Testis (tissue), 3 donors: Measurements from ENCODE around the gene SORT1. TPM values are rescaled to one million over a fixed set of nuclear protein-coding genes. Genes with fewer than 3 reads are reported as not detected.

Experiments used
- DNase-seq: peaks from one replicate; pipeline ENCODE4 v3.0.0-alpha.2; 2019
- H3K27ac ChIP-seq, 2 donors: fragments of 200-600 bp; sonication (generic); one replicate each; pipeline ENCODE4 v1.5.1; 2019
- H3K27me3 ChIP-seq: fragments of 200-600 bp; sonication (generic); one replicate; pipeline ENCODE4 v1.5.1; 2019
- H3K36me3 ChIP-seq: fragments of 200-600 bp; sonication (generic); one replicate; pipeline ENCODE4 v1.5.1; 2017; ENCODE audit warnings: low read depth; ENCODE audit errors: missing control alignments
- H3K4me1 ChIP-seq: fragments of 200-600 bp; sonication (generic); one replicate; pipeline ENCODE4 v1.5.1; 2019
- H3K4me3 ChIP-seq, 2 donors: fragments of 200-600 bp; sonication (generic); one replicate each; pipeline ENCODE4 v1.5.1; 2017 to 2019
- H3K9me3 ChIP-seq: fragments of 200-600 bp; sonication (generic); one replicate; pipeline ENCODE4 v1.5.1; 2017
- CTCF ChIP-seq, 3 experiments: fragments of 450-650 bp in 2 of 3; fragments of 200-600 bp in 1 of 3; sonication (generic) in 1 of 3; IDR thresholded peaks; one replicate each; pipeline ENCODE4 v1.5.1; 2016 to 2019; ENCODE audit warnings: antibody characterized with exemption in 3 of 3, mild to moderate bottlenecking in 2 of 3, moderate library complexity in 1 of 3
- POLR2A ChIP-seq: fragments of 450-650 bp; IDR thresholded peaks from one replicate; pipeline ENCODE4 v1.6.1; 2017; ENCODE audit warnings: antibody characterized with exemption, mild to moderate bottlenecking, moderate library complexity
- WGBS, 2 donors: methylation state at CpG; one replicate each; pipeline ENCODE4 v1.1.5; 2018; 5-methylcytosine and 5-hydroxymethylcytosine counted together
- intact Hi-C: fragments of 100-400 bp; cut with DNase I; formaldehyde crosslinking; loops from one replicate; pipeline ENCODE4 v1.15.1; 2023; ENCODE audit warnings: low total_unique reads
- polyA plus RNA-seq: library from polyadenylated mRNA; stranded (reverse); fragments of 350-450 nt; fragmentation: Illumina TruSeq; extraction: RNeasy Lipid Tissue Mini Kit (QIAGEN cat#74804); gene quantifications from one replicate; pipeline ENCODE4 v1.2.3, GENCODE V29; 2014; ENCODE audit warnings: low read depth, low replicate concordance; ENCODE audit not compliant: insufficient read depth
- total RNA-seq, 2 donors: library from RNA; depleted of rRNA; stranded (reverse); fragments of >200 nt; gene quantifications; one replicate each; pipeline ENCODE4 v1.2.3, GENCODE V29; 2016

The SORT1 gene
- total and polyA plus RNA-seq, 3 donors from 2014 or later = 110 to 212 (median 174) TPM

- H3K27ac ChIP-seq = peak within 1 kb of the TSS; percentile 74 to 76
- WGBS, 2 donors = 0% methylated on average over 35 to 45 of the region's 50 CpGs
- H3K4me1 ChIP-seq = peaks cover 21% of the 10 kb centered on the region
- peak; percentile 99 for DNase-seq
- intact Hi-C loops = no loop called here
- no peaks in the 10 kb centered on the region for H3K27me3 ChIP-seq
- no peaks in the 10 kb centered on the region for H3K9me3 ChIP-seq
- TF ChIP-seq CTCF (IDR thresholded peaks at IDR 0.05) (no peak), POLR2A (no peak)
- H3K36me3 ChIP-seq = no peaks in the 10 kb centered on the region
- H3K4me3 ChIP-seq = peak within 1 kb of the TSS; percentile 78 to 86
These were observed 28.8 kb upstream of the SORT1 start, which contains the start of gene PSMA5 for GRCh38 chr1:109426281-109427170. Gene PSMA5 (minus strand): TSS chr1:109426448. CDS start chr1:109426330, 118 bp downstream.

- 1% methylated on average over 30 to 32 of the region's 32 CpGs for WGBS, 2 donors
- H3K27me3 ChIP-seq = no peaks in the 10 kb centered on the region
- H3K36me3 ChIP-seq = no peaks in the 10 kb centered on the region
- H3K27ac ChIP-seq = peak overlapping the region; percentile 74 to 76
- peaks cover 21% of the 10 kb centered on the region for H3K4me1 ChIP-seq
- H3K9me3 ChIP-seq = no peaks in the 10 kb centered on the region
- intact Hi-C loops = no loop called here
- H3K4me3 ChIP-seq = peak overlapping the region; percentile 78 to 86
- no peak for DNase-seq
- TF ChIP-seq CTCF (IDR thresholded peaks at IDR 0.05) = no peak
- no peak for TF ChIP-seq POLR2A
These were observed 27.9 kb upstream of the SORT1 start for GRCh38 chr1:109425391-109426280.

- no peaks in the 10 kb centered on the region for H3K27me3 ChIP-seq
- no peak for TF ChIP-seq CTCF (IDR thresholded peaks at IDR 0.05)
- no peak for TF ChIP-seq POLR2A
- H3K4me3 ChIP-seq = no peak overlapping the region
- H3K4me1 ChIP-seq = peaks cover 21% of the 10 kb centered on the region
- no peak overlapping the region for H3K27ac ChIP-seq
- H3K36me3 ChIP-seq = no peaks in the 10 kb centered on the region
- H3K9me3 ChIP-seq = no peaks in the 10 kb centered on the region
- intact Hi-C loops = no loop called here
- DNase-seq = no peak
- WGBS, 2 donors = 62 to 63% methylated on average over 2 of the region's 2 CpGs
These were observed 25.8 kb upstream of the SORT1 start for GRCh38 chr1:109423498-109423897.

GRCh38 chr1:109412551-109412950, 14.8 kb upstream of the SORT1 start:
- Histone ChIP-seq H3K27me3 (no peaks in the 10 kb centered on the region), H3K4me3 (no peak overlapping the region), H3K9me3 (no peaks in the 10 kb centered on the region), H3K27ac (no peak overlapping the region), H3K4me1 (peaks cover 4% of the 10 kb centered on the region), H3K36me3 (no peaks in the 10 kb centered on the region)
- TF ChIP-seq CTCF (IDR thresholded peaks at IDR 0.05) (no peak), POLR2A (no peak)
- intact Hi-C loops = no loop called here
- DNase-seq = no peak
- 64 to 80% methylated on average over 2 of the region's 2 CpGs for whole genome bisulfite sequencing, 2 donors
